ENCODE results near the gene PDZD2. TPM values are rescaled to one million over a fixed set of nuclear protein-coding genes. Genes with fewer than 3 reads are reported as not detected.
A peak's percentile ranks its signal among the peaks of the same experiment; 100 is the strongest.

The PDZD2 gene
- total RNA-seq, 4 donors from 2014 or later = 6.2 to 21.4 (median 11.8) TPM

DNA sequence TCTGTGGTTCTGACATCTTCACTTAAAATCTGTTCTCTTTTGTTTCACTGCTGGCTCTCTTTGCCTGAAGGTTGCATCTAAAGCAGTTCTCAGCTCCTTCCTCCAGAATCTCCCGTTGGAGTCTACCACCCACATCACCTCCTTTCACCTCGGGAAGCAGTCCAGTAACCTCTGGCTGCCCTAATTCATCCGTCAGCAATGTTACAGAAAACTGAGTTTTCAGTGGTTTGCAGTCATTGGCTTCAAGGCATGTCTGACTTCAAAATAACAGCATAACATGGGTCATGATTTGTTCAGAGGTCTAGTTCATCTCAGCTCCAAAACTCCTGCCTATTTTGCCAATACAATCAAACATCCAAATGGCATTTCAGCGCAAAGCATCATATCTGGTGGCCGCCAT lies 427.5 kb downstream of the PDZD2 start:
- H3K27me3 ChIP-seq = no peaks in the 10 kb centered on the region
- peak in 1 of 2 donors; percentile 29 for DNase-seq
- TF ChIP-seq, protein P1, sequence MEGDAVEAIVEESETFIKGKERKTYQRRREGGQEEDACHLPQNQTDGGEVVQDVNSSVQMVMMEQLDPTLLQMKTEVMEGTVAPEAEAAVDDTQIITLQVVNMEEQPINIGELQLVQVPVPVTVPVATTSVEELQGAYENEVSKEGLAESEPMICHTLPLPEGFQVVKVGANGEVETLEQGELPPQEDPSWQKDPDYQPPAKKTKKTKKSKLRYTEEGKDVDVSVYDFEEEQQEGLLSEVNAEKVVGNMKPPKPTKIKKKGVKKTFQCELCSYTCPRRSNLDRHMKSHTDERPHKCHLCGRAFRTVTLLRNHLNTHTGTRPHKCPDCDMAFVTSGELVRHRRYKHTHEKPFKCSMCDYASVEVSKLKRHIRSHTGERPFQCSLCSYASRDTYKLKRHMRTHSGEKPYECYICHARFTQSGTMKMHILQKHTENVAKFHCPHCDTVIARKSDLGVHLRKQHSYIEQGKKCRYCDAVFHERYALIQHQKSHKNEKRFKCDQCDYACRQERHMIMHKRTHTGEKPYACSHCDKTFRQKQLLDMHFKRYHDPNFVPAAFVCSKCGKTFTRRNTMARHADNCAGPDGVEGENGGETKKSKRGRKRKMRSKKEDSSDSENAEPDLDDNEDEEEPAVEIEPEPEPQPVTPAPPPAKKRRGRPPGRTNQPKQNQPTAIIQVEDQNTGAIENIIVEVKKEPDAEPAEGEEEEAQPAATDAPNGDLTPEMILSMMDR (IDR thresholded peaks at IDR 0.05) = no peak
- no peak for TF ChIP-seq POLR2A (IDR thresholded peaks at IDR 0.05)
- H3K4me1 ChIP-seq = no peaks in the 10 kb centered on the region
- H3K9me3 ChIP-seq = no peaks in the 10 kb centered on the region
- no peaks in the 10 kb centered on the region for H3K36me3 ChIP-seq
- H3K27ac ChIP-seq = no peak overlapping the region
- intact Hi-C loops (cut with DNase I; ENCODE audit: low total_unique reads) = no loop called here
- no peak overlapping the region for H3K4me3 ChIP-seq

- H3K4me3 ChIP-seq = no peak overlapping the region
- H3K27ac ChIP-seq = no peak overlapping the region
- H3K9me3 ChIP-seq = no peaks in the 10 kb centered on the region
- no peak for TF ChIP-seq POLR2A (IDR thresholded peaks at IDR 0.05)
- TF ChIP-seq, protein P1 (IDR thresholded peaks at IDR 0.05) = no peak
- intact Hi-C loops (cut with DNase I; ENCODE audit: low total_unique reads) = no loop called here
- H3K36me3 ChIP-seq = no peaks in the 10 kb centered on the region
- no peaks in the 10 kb centered on the region for H3K4me1 ChIP-seq
- H3K27me3 ChIP-seq = no peaks in the 10 kb centered on the region
- DNase-seq = no peak
Measured at GRCh38 chr5:32067774-32068470, 429.0 kb downstream of the PDZD2 start.

DNA sequence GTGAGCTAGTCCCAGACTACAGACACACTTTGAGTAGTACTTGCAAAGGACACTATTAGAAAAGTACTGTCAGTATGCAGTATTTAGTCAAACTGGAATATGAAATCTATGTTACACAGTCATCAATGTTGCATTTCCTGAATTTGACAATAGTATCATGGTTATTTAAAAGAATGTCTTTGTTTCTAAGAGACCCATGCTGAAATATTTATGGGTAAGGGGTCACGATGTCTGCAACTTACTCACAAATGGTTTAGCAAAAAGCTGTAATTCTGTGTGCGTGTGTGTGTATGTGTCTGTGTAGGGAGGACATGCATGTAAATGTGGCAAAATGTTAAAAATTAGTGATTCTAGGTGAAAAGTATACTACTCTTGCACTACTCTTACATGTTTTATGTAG lies 429.6 kb downstream of the PDZD2 start:
- Histone ChIP-seq H3K36me3 (no peaks in the 10 kb centered on the region), H3K4me1 (no peaks in the 10 kb centered on the region), H3K4me3 (no peak overlapping the region), H3K27me3 (no peaks in the 10 kb centered on the region), H3K27ac (no peak overlapping the region), H3K9me3 (no peaks in the 10 kb centered on the region)
- DNase-seq = no peak
- intact Hi-C loops (cut with DNase I; ENCODE audit: low total_unique reads) = no loop called here
- no peak for TF ChIP-seq POLR2A (IDR thresholded peaks at IDR 0.05)
- TF ChIP-seq, protein P1 (IDR thresholded peaks at IDR 0.05) = no peak

GRCh38 chr5:32069396-32069795 lies 430.5 kb downstream of the PDZD2 start:
- Histone ChIP-seq H3K9me3 (no peaks in the 10 kb centered on the region), H3K4me1 (no peaks in the 10 kb centered on the region), H3K4me3 (no peak overlapping the region), H3K27me3 (no peaks in the 10 kb centered on the region), H3K27ac (no peak overlapping the region), H3K36me3 (no peaks in the 10 kb centered on the region)
- TF ChIP-seq, protein P1 (IDR thresholded peaks at IDR 0.05) = no peak
- TF ChIP-seq POLR2A (IDR thresholded peaks at IDR 0.05) = no peak
- intact Hi-C loops (cut with DNase I; ENCODE audit: low total_unique reads) = no loop called here
- no peak for DNase-seq

GRCh38 chr5:32071351-32071944 lies 432.5 kb downstream of the PDZD2 start:
- H3K27ac ChIP-seq = peak overlapping the region in 1 of 2 donors; percentile 16

More at GRCh38 chr5:32071351-32071944, 432.5 kb downstream of the PDZD2 start:
- peak; percentile 39 for DNase-seq
- Histone ChIP-seq H3K4me3 (no peak overlapping the region), H3K27me3 (no peaks in the 10 kb centered on the region), H3K36me3 (no peaks in the 10 kb centered on the region), H3K4me1 (no peaks in the 10 kb centered on the region), H3K9me3 (no peaks in the 10 kb centered on the region)
- TF ChIP-seq POLR2A (IDR thresholded peaks at IDR 0.05) = no peak
- TF ChIP-seq, protein P1 (IDR thresholded peaks at IDR 0.05) = no peak
- intact Hi-C loops (cut with DNase I; ENCODE audit: low total_unique reads) = no loop called here
